Skin epidermis (tissue), 12 donors: ENCODE measurements around the gene ADGRF1.

Experiments
- H3K27ac ChIP-seq, 21 experiments: fragments of 200-600 bp; sonication (generic) in 11 of 21; one replicate each; pipeline ENCODE4 v1.5.0; 2020; ENCODE audit warnings: mild to moderate bottlenecking in 3 of 21, inconsistent platforms in 2 of 21, moderate library complexity in 2 of 21
- H3K4me3 ChIP-seq, 7 experiments: fragments of 200-600 bp; sonication (generic) in 2 of 7; one replicate each; pipeline ENCODE4 v1.5.0; 2020; ENCODE audit warnings: inconsistent platforms in 2 of 7, mild to moderate bottlenecking in 2 of 7, moderate library complexity in 1 of 7

The ADGRF1 gene

DNA sequence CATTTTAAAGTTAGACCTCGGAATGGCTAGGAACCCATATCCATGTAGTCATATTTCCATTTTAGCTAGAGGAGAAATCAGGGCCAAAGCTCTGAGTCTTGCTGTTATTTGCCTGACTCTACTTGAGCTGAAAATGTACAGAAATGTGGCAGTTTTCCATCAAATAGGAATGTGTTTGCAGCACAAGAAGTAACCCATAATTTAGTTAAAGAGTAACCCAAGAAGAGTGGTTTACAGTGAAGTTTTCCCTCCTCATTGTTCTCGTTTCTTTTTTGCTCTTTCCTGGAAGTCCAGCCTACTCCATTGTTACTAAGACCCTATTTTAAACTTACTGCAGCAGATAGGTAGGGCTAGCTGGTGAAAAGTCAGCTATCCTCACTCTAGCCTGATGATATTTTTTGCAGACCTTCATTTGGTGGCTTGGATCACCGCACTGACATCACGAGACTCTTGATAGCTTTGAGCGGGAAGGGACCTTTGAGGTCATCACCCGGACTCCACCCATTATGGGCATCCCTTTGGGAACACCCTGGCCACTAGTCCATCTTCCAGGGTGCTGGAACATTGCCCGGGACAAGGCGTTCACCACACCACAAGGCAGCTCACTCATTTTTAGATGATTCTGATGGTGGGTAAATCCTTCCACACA, 92.4 kb downstream of the ADGRF1 start:
- H3K4me3 ChIP-seq, result no peak overlapping the region
- peak overlapping the region in 8 of 21 experiments; percentile 19 to 84 (median 58) for H3K27ac ChIP-seq

DNA sequence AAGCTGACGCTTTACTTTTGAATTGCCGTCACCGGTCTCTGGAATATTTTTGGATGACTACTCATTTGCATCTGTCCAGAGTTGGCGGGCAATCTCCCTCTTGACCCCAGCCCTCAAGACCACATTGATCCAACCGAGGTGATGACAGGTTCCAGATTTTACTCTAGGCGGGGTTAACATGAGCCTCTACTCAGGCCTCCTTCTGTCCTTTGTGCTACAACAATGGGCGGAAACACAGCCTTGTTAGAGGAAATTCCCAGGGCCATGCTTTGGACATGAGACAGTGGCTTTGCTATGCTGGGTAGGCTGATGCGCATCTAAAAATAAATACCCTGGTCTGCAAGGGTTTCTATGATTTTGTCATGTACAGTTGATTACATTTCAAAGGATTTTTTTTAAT, 93.4 kb downstream of the ADGRF1 start:
- Histone ChIP-seq H3K4me3 (no peak overlapping the region), H3K27ac (peak overlapping the region in 4 of 21 experiments; percentile 23 to 84 (median 80))
